Small intestine (tissue), 7 donors: ENCODE data around the gene ACTG1. TPM values are rescaled to one million over a fixed set of nuclear protein-coding genes. Genes with fewer than 3 reads are reported as not detected.

Experiments
- DNase-seq, 2 donors: peaks; one replicate each; pipeline versions ENCODE4 v3.0.0 to v3.0.0-alpha.2; 2013
- FAIRE-seq: peaks from 2 replicates; lab custom pipeline; 2012; peaks lifted over from hg19 to GRCh38; lab: Jason Lieb, UNC
- H3K27ac ChIP-seq, 3 donors: one replicate each; pipeline ENCODE4 v1.5.1; 2013; ENCODE audit warnings: low read length in 2 of 3, mild to moderate bottlenecking in 2 of 3, control low read depth in 1 of 3, inconsistent platforms in 1 of 3, low read depth in 1 of 3, moderate library complexity in 1 of 3
- H3K27me3 ChIP-seq, 3 donors: one replicate each; pipeline ENCODE4 v1.6.1; 2013; ENCODE audit warnings: low read length in 3 of 3, inconsistent platforms in 1 of 3; ENCODE audit not compliant: control insufficient read depth in 3 of 3, insufficient read depth in 3 of 3
- H3K36me3 ChIP-seq, 3 donors: one replicate each; pipeline ENCODE4 v1.6.1; 2013; ENCODE audit warnings: low read length in 3 of 3, inconsistent platforms in 1 of 3, low read depth in 1 of 3, mild to moderate bottlenecking in 1 of 3, moderate library complexity in 1 of 3; ENCODE audit not compliant: control insufficient read depth in 3 of 3, insufficient read depth in 2 of 3
- H3K4me1 ChIP-seq, 3 donors: one replicate each; pipeline ENCODE4 v1.6.1; 2013; ENCODE audit warnings: low read length in 2 of 3, inconsistent platforms in 1 of 3, low read depth in 1 of 3, mild to moderate bottlenecking in 1 of 3, moderate library complexity in 1 of 3; ENCODE audit not compliant: control insufficient read depth in 3 of 3, insufficient read depth in 2 of 3
- H3K4me3 ChIP-seq, 3 donors: one replicate each; pipeline ENCODE4 v1.5.1; 2013; ENCODE audit warnings: low read length in 3 of 3, control low read depth in 1 of 3, inconsistent platforms in 1 of 3, low read depth in 1 of 3, mild to moderate bottlenecking in 1 of 3, moderate library complexity in 1 of 3
- H3K9me3 ChIP-seq, 2 donors: one replicate each; pipeline ENCODE4 v1.6.1; 2013; ENCODE audit warnings: low read depth in 1 of 2, low read length in 1 of 2; ENCODE audit not compliant: control insufficient read depth in 2 of 2, insufficient read depth in 1 of 2
- whole genome bisulfite sequencing, 3 donors: extraction: QIAGEN DNeasy Blood & Tissue Kit; methylation state at CpG; one replicate each; pipeline ENCODE4 v1.1.7; 2013; 5-methylcytosine and 5-hydroxymethylcytosine counted together
- polyA plus RNA-seq, 4 donors: library from polyadenylated mRNA; stranded (reverse) in 3 of 4; unstranded in 1 of 4; fragments of 200-250 nt in 3 of 4; fragments of 120-200 nt in 1 of 4; gene quantifications; one replicate each; pipeline versions ENCODE4 v1.2.1 to v1.2.3, GENCODE V29; 2013
- donor health status: healthy with polysubstance abuse.
- donor health status: control.
- donor health status: control.
- donor health status: Bipolar disorder and iron deficiency.
- donor health status: healthy.

Gene ACTG1
- polyA plus RNA-seq, 4 donors: 1,318 to 3,459 (median 1,787) TPM

DNA sequence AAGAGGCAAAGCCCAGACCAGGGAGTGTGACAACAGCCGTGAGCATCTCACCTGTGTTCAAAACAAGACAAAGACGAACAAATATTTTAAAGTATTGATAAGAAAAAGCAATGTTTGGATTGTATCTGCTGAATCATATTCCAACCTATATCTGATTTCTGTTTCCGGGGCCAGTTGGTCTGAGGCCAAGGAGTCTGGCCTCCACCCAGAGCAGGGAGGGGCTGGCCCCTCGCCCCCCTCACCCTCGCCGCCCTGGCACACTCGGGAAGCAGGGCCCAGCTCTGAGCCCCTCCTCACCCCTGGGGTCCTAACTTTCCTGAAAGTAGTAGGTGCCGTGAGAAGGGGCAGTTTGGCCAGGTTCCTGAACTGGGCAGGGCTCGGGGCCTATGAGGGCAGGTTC lies 48.0 kb downstream of the ACTG1 start:
- Histone ChIP-seq H3K27ac (no peak overlapping the region), H3K4me1 (peaks cover 0 to 10% (median 1%) of the 10 kb centered on the region in 3 donors), H3K27me3 (no peaks in the 10 kb centered on the region), H3K9me3 (no peaks in the 10 kb centered on the region), H3K4me3 (no peak overlapping the region), H3K36me3 (peaks cover 0 to 78% (median 2%) of the 10 kb centered on the region in 3 donors)
- DNase-seq (no peak), FAIRE-seq (no peak)
- 39 to 61% (median 57%) methylated on average over 9 of the region's 9 CpGs for WGBS, 3 donors

DNA sequence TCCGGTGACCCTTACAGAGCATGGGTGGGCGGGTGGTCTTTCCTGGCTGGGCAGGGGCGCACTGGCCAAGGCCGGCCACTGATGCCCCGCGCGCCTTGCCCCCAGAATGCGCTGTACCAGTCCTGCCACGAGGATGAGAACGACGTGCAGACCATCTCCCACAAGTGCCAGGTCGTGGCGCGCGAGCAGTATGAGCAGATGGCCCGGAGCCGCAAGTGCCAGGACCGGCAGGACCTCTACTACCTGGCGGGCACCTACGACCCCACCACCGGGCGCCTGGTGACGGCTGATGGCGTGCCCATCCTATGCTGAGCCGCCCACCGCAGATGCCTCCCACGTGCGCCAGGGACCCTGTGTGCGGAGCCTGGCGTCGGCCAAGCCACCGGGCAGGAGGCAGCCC lies 49.1 kb downstream of the ACTG1 start:
- H3K9me3 ChIP-seq: no peaks in the 10 kb centered on the region
- H3K4me3 ChIP-seq: no peak overlapping the region
- FAIRE-seq (no peak), DNase-seq (no peak)
- WGBS, 3 donors: 93 to 96% (median 95%) methylated on average over 28 to 32 of the region's 32 CpGs
- H3K36me3 ChIP-seq: peaks cover 0 to 88% (median 2%) of the 10 kb centered on the region in 3 donors
- H3K4me1 ChIP-seq: peaks cover 0 to 6% (median under 1%) of the 10 kb centered on the region in 3 donors
- H3K27me3 ChIP-seq: no peaks in the 10 kb centered on the region
- H3K27ac ChIP-seq: no peak overlapping the region

DNA sequence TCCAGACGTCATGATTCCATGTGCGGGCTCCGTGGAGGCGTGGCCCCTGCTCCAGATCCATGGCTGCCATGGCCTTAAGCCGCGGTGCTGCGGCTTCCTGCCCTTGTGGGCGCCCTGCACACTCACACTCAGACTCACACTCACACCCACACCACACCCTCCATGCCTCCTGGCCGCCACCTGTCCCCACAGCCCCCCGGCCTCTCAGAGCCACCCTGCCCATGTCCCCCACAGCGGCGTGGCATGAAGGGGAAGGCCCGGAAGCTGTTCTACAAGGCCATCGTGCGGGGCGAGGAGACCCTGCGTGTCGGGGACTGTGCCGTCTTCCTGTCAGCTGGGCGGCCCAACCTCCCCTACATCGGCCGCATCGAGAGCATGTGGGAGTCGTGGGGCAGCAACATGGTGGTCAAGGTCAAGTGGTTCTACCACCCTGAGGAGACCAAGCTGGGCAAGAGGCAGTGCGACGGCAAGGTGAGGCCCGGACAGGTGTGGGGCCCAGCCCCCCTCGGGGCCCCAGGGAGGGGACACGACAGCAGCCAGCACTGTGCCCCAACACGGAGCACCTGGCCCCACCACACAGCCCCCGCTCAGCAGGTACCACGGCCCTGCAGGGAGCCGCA lies 50.0 kb downstream of the ACTG1 start:
- H3K27ac ChIP-seq: no peak overlapping the region
- DNase-seq: no peak
- H3K27me3 ChIP-seq: no peaks in the 10 kb centered on the region
- H3K4me3 ChIP-seq: no peak overlapping the region
- WGBS, 3 donors: 92 to 95% (median 94%) methylated on average over 33 of the region's 33 CpGs
- FAIRE-seq: no peak
- peaks cover 0 to 94% (median 2%) of the 10 kb centered on the region in 3 donors for H3K36me3 ChIP-seq
- no peaks in the 10 kb centered on the region for H3K9me3 ChIP-seq
- H3K4me1 ChIP-seq: no peaks in the 10 kb centered on the region

DNA sequence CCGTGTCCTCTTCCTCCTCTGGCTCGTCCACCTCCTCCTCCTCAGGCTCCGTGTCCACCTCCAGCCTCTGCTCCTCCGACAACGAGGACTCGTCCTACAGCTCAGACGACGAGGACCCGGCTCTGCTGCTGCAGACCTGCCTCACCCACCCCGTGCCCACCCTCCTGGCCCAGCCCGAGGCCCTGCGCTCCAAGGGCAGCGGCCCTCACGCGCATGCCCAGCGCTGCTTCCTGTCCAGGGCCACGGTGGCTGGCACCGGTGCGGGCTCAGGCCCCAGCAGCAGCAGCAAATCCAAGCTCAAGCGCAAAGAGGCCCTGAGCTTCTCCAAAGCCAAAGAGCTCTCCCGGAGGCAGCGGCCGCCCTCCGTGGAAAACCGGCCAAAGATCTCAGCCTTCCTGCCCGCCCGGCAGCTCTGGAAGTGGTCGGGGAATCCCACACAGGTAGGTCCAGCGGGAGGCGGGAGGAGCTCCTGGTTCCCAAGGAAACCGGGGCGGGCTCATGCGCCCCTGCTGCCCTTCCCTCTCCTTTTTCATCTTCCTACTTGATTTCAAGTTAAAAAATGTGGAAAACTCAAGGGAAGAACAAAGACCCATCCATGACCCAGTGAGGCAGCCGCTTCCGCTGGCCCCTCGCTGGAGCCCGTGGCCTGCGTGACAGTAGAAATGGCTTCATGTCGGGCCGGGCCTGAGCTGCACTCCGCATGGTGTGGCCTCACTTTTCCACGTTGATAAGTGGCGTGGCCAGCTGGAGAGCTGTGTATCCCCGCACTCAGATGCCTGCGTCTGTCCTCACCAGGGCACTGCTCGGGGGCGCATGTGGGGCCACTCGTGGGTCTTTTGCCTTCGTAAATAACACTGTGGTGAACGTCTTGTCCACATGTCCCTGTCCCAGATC lies 50.7 kb downstream of the ACTG1 start:
- DNase-seq (no peak), FAIRE-seq (no peak)
- 89 to 94% (median 91%) methylated on average over 48 to 50 of the region's 50 CpGs for WGBS, 3 donors

DNA sequence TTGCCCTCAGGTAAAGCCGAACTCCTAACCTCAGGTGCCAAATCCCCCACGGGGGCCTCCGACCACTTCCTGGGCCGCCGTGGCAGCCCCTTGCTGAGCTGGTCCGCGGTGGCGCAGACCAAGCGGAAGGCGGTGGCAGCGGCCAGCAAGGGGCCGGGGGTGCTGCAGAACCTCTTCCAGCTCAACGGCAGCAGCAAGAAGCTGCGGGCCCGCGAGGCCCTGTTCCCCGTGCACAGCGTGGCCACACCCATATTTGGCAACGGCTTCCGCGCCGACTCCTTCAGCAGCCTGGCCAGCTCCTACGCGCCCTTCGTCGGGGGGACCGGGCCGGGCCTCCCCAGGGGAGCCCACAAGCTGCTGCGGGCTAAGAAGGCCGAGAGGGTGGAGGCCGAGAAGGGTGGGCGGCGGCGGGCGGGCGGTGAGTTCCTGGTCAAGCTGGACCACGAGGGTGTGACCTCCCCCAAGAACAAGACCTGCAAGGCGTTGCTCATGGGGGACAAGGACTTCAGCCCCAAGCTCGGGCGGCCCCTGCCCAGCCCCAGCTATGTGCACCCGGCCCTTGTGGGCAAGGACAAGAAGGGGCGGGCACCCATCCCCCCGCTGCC lies 51.6 kb downstream of the ACTG1 start:
- no peak for FAIRE-seq
- H3K27ac ChIP-seq: no peak overlapping the region

More for the DNA sequence above, 50.7 kb downstream of the ACTG1 start:
- H3K27me3 ChIP-seq: no peaks in the 10 kb centered on the region
- H3K9me3 ChIP-seq: peaks cover 0 to 2% of the 10 kb centered on the region in 2 donors
- H3K27ac ChIP-seq: no peak overlapping the region
- H3K4me3 ChIP-seq: no peak overlapping the region
- H3K36me3 ChIP-seq: peaks cover 0 to 94% (median 2%) of the 10 kb centered on the region in 3 donors
- H3K4me1 ChIP-seq: no peaks in the 10 kb centered on the region

More for the DNA sequence above, 51.6 kb downstream of the ACTG1 start:
- H3K4me3 ChIP-seq: no peak overlapping the region
- H3K36me3 ChIP-seq: peaks cover 0 to 95% (median 2%) of the 10 kb centered on the region in 3 donors
- WGBS, 3 donors: 82 to 86% (median 86%) methylated on average over 41 to 43 of the region's 43 CpGs
- no peaks in the 10 kb centered on the region for H3K27me3 ChIP-seq
- no peak for DNase-seq
- H3K9me3 ChIP-seq: peaks cover 0 to 2% of the 10 kb centered on the region in 2 donors
- H3K4me1 ChIP-seq: no peaks in the 10 kb centered on the region

Other genes with a start within 250 kb of the ACTG1 start
- gene SLC38A10, start 217.5 kb downstream of the ACTG1 start, polyA plus RNA-seq: 100 to 1,000 TPM in 1 of 4 donors, 10 to 100 TPM in 3; 48.4 to 107 (median 79.2) TPM
- 10 to 100 TPM in 2 of 4 donors, 1 to 10 TPM in 2; 2.2 to 26.9 (median 9.8) TPM for gene BAHCC1, start 117.3 kb downstream of the ACTG1 start, polyA plus RNA-seq
- gene FSCN2, start 15.6 kb upstream of the ACTG1 start, polyA plus RNA-seq: 1 to 10 TPM in 2 of 4 donors, not detected in 2; 1.2 to 1.3 TPM
- 10 to 100 TPM; 23.7 to 30.2 (median 26.9) TPM for gene FAAP100, start 39.6 kb upstream of the ACTG1 start, polyA plus RNA-seq
- 10 to 100 TPM; 33.0 to 45.0 (median 34.1) TPM for gene NPLOC4, start 124.3 kb upstream of the ACTG1 start, polyA plus RNA-seq
- gene TSPAN10, start 124.4 kb upstream of the ACTG1 start, polyA plus RNA-seq: 1 to 10 TPM in 1 of 4 donors, under 1 TPM in 1, not detected in 2; 0.40 to 1.1 TPM
- 1 to 10 TPM in 3 of 4 donors, not detected in 1; 1.4 to 7.8 (median 2.8) TPM for gene PDE6G, start 143.7 kb upstream of the ACTG1 start, polyA plus RNA-seq
- 10 to 100 TPM; 22.1 to 76.0 (median 65.2) TPM for gene OXLD1, start 153.8 kb upstream of the ACTG1 start, polyA plus RNA-seq
- 10 to 100 TPM; 18.1 to 89.2 (median 21.7) TPM for gene CCDC137, start 153.9 kb upstream of the ACTG1 start, polyA plus RNA-seq
- gene ARL16, start 171.0 kb upstream of the ACTG1 start, polyA plus RNA-seq: 10 to 100 TPM; 34.1 to 76.9 (median 51.4) TPM
- gene HGS, start 171.2 kb upstream of the ACTG1 start, polyA plus RNA-seq: 100 to 1,000 TPM in 2 of 4 donors, 10 to 100 TPM in 2; 78.8 to 284 (median 134) TPM
- 100 to 1,000 TPM in 3 of 4 donors, 10 to 100 TPM in 1; 46.3 to 258 (median 170) TPM for gene MRPL12, start 190.6 kb upstream of the ACTG1 start, polyA plus RNA-seq
- 10 to 100 TPM; 40.3 to 79.1 (median 57.3) TPM for gene SLC25A10, start 199.5 kb upstream of the ACTG1 start, polyA plus RNA-seq